ENCODE results near the gene FCMR.

Gene FCMR

GRCh38 chr1:206923009-206923960 is 1.5 kb upstream of the FCMR start:
- no peak for DNase-seq (ENCODE audit: low read depth, low spot score)

- DNase-seq (ENCODE audit: low read depth, low spot score), result no peak
Observed at GRCh38 chr1:206922524-206922923, 783 bp upstream of the FCMR start.

GRCh38 chr1:206918076-206918475 is 3.7 kb downstream of the FCMR start:
- no peak for DNase-seq (ENCODE audit: low read depth, low spot score)

- no peak for DNase-seq (ENCODE audit: low read depth, low spot score)
Observed at GRCh38 chr1:206916000-206916709, 5.6 kb downstream of the FCMR start.

GRCh38 chr1:206915030-206915735 is 6.6 kb downstream of the FCMR start:
- no peak for DNase-seq (ENCODE audit: low read depth, low spot score)

GRCh38 chr1:206913766-206914537 is 7.8 kb downstream of the FCMR start:
- DNase-seq (ENCODE audit: low read depth, low spot score), result no peak

- DNase-seq (ENCODE audit: low read depth, low spot score), result no peak
Observed at GRCh38 chr1:206912445-206913095, 9.2 kb downstream of the FCMR start.

GRCh38 chr1:206911064-206911663 is 10.6 kb downstream of the FCMR start:
- no peak for DNase-seq (ENCODE audit: low read depth, low spot score)

GRCh38 chr1:206909883-206910318 is 11.8 kb downstream of the FCMR start:
- DNase-seq (ENCODE audit: low read depth, low spot score), result no peak

GRCh38 chr1:206909161-206909882 is 12.4 kb downstream of the FCMR start:
- DNase-seq (ENCODE audit: low read depth, low spot score), result no peak

GRCh38 chr1:206908038-206908437 is 13.7 kb downstream of the FCMR start:
- no peak for DNase-seq (ENCODE audit: low read depth, low spot score)

GRCh38 chr1:206907304-206907991 is 14.3 kb downstream of the FCMR start:
- DNase-seq (ENCODE audit: low read depth, low spot score), result no peak

GRCh38 chr1:206905295-206906164 is 16.2 kb downstream of the FCMR start:
- DNase-seq (ENCODE audit: low read depth, low spot score), result no peak

GRCh38 chr1:206904423-206905142 is 17.2 kb downstream of the FCMR start:
- DNase-seq (ENCODE audit: low read depth, low spot score), result no peak

GRCh38 chr1:206903687-206904086 is 18.1 kb downstream of the FCMR start:
- DNase-seq (ENCODE audit: low read depth, low spot score), result no peak

- DNase-seq (ENCODE audit: low read depth, low spot score), result no peak
Observed at GRCh38 chr1:206902702-206903101, 19.0 kb downstream of the FCMR start.

- no peak for DNase-seq (ENCODE audit: low read depth, low spot score)
Observed at GRCh38 chr1:206901944-206902343, 19.8 kb downstream of the FCMR start.
